GM19468 (cell line): ENCODE data around the gene NR1I3.
A peak's percentile ranks its signal among the peaks of the same experiment; 100 is the strongest.

Experiments used
- ATAC-seq: cut with Tn5 transposase; IDR thresholded peaks from one replicate; pipeline ENCODE4 v1.9.1; 2021; ENCODE audit warnings: mild to moderate bottlenecking, moderate library complexity, moderate number of reproducible peaks; ENCODE audit not compliant: unreplicated experiment; ENCODE audit errors: extremely low read depth

The NR1I3 gene

GRCh38 chr1:161222175-161223019 is 15.6 kb downstream of the NR1I3 start:
- no peak for ATAC-seq

GRCh38 chr1:161220002-161220401 is 18.0 kb downstream of the NR1I3 start:
- no peak for ATAC-seq

- ATAC-seq, result no peak
These were observed 18.7 kb downstream of the NR1I3 start for GRCh38 chr1:161219078-161219892.

- no peak for ATAC-seq
These were observed 19.5 kb downstream of the NR1I3 start for GRCh38 chr1:161218301-161219077.

- no peak for ATAC-seq
These were observed 20.2 kb downstream of the NR1I3 start for GRCh38 chr1:161217831-161218230.

GRCh38 chr1:161216945-161217712 is 20.9 kb downstream of the NR1I3 start:
- peak; percentile 36 for ATAC-seq

- ATAC-seq, result no peak
These were observed 22.9 kb downstream of the NR1I3 start, which contains the start of gene FCER1G for GRCh38 chr1:161215076-161215475. TSS of gene FCER1G (plus strand) at chr1:161215295. CDS start at chr1:161215322, 27 bp downstream.

- no peak for ATAC-seq
These were observed 23.6 kb downstream of the NR1I3 start for GRCh38 chr1:161214369-161214768.

GRCh38 chr1:161209790-161210409 is 28.1 kb downstream of the NR1I3 start:
- no peak for ATAC-seq

GRCh38 chr1:161207173-161207572 is 30.8 kb downstream of the NR1I3 start:
- no peak for ATAC-seq

GRCh38 chr1:161206411-161207140 is 31.4 kb downstream of the NR1I3 start:
- ATAC-seq, result no peak

GRCh38 chr1:161201836-161202712 is 35.9 kb downstream of the NR1I3 start, which contains the start of gene NDUFS2:
TSS of gene NDUFS2 (plus strand) at chr1:161202367. CDS start at chr1:161202386, 19 bp downstream.
- peak; percentile 86 for ATAC-seq

GRCh38 chr1:161200992-161201835 is 36.8 kb downstream of the NR1I3 start:
- no peak for ATAC-seq

GRCh38 chr1:161200421-161200991 is 37.5 kb downstream of the NR1I3 start:
- ATAC-seq, result no peak

GRCh38 chr1:161199506-161200139 is 38.4 kb downstream of the NR1I3 start:
- no peak for ATAC-seq

GRCh38 chr1:161198897-161199431 is 39.0 kb downstream of the NR1I3 start, which contains the start of gene ADAMTS4:
TSS of gene ADAMTS4 (minus strand) at chr1:161199054. CDS start at chr1:161198627, 427 bp downstream.
- no peak for ATAC-seq
